Pancreas (tissue), 10 donors: Measurements from ENCODE around the gene DACH1. TPM values are rescaled to one million over a fixed set of nuclear protein-coding genes. Genes with fewer than 3 reads are reported as not detected.

Experiments
- ATAC-seq, 4 donors: fragments of 200-7000 bp; cut with Tn5 transposase; one replicate each; pipeline versions ENCODE4 v1.8.0 to v1.9.1; 2020; ENCODE audit warnings: mild to moderate bottlenecking in 4 of 4, moderate library complexity in 4 of 4
- DNase-seq, 6 donors: peaks; one replicate each; pipeline ENCODE4 v3.0.0-alpha.2; 2020
- FAIRE-seq: peaks from 2 replicates; lab custom pipeline; 2012; peaks lifted over from hg19 to GRCh38; lab: Jason Lieb, UNC
- H3K27ac ChIP-seq, 4 donors: fragments of 200-600 bp; sonication (generic); 1 replicate in 3 of 4; 2 replicates in 1 of 4; pipeline versions ENCODE4 v1.5.0 to v1.8.0; 2020
- H3K27me3 ChIP-seq, 4 donors: fragments of 200-600 bp; one replicate each; pipeline ENCODE4 v1.8.0; 2021
- H3K36me3 ChIP-seq, 3 donors: fragments of 200-600 bp; sonication (generic) in 1 of 3; one replicate each; pipeline versions ENCODE4 v1.5.0 to v1.8.0; 2020 to 2021
- H3K4me1 ChIP-seq, 3 donors: fragments of 200-600 bp; one replicate each; pipeline ENCODE4 v1.8.0; 2021
- H3K4me3 ChIP-seq, 4 donors: fragments of 200-600 bp; sonication (generic) in 2 of 4; one replicate each; pipeline versions ENCODE4 v1.5.0 to v1.8.0; 2020 to 2021
- H3K9me3 ChIP-seq, 4 donors: fragments of 200-600 bp; one replicate each; pipeline ENCODE4 v1.8.0; 2021
- WGBS, 2 donors: extraction: QIAGEN DNeasy Blood & Tissue Kit; methylation state at CpG; one replicate each; pipeline ENCODE4 v1.1.7; 2013; 5-methylcytosine and 5-hydroxymethylcytosine counted together
- intact Hi-C, 3 donors: fragments of 100-400 bp; cut with DNase I; formaldehyde crosslinking; loops; one replicate each; pipeline versions ENCODE4 v1.11.1 to v1.14.2; 2022
- polyA plus RNA-seq, 2 donors: library from polyadenylated mRNA; stranded (reverse); fragments of 200-250 nt; gene quantifications; one replicate each; pipeline ENCODE4 v1.2.3, GENCODE V29; 2013
- total RNA-seq, 6 donors: library from RNA; stranded (reverse); fragmentation: NEBNext Ultra II Directional in 4 of 6; extraction: Animal tissue kit (Norgen Biotek cat#: 25700) in 4 of 6; gene quantifications; one replicate each; pipeline versions ENCODE4 v1.2.1 to v1.2.4, GENCODE V29; 2021 to 2023
- TF ChIP-seq, protein P1 (sequence below), 4 donors: fragments of 200-600 bp; sonication (generic) in 3 of 4; IDR thresholded peaks; one replicate each; pipeline versions ENCODE4 v1.5.0 to v1.8.0; 2021; ENCODE audit warnings: antibody characterized with exemption in 4 of 4
- donor health status: healthy with polysubstance abuse.
- donor health status: DM: no; HTN: no; CAD: no; lungs with moderate emphysema.
- donor health status: DM: no; HTN: no; CAD: no.
- donor health status: control.
- donor health status: control.
- donor health status: Bipolar disorder and iron deficiency.
- donor health status: DM: yes; HTN: yes; CAD: no.
- donor health status: DM: no; HTN: no; CAD: no.
- donor health status: DM: no; HTN: no; CAD: no.
- donor health status: DM: yes; HTN: yes; CAD: no.

The DACH1 gene
- total and polyA plus RNA-seq, 8 donors = 0.73 to 5.5 (median 1.7) TPM

DNA sequence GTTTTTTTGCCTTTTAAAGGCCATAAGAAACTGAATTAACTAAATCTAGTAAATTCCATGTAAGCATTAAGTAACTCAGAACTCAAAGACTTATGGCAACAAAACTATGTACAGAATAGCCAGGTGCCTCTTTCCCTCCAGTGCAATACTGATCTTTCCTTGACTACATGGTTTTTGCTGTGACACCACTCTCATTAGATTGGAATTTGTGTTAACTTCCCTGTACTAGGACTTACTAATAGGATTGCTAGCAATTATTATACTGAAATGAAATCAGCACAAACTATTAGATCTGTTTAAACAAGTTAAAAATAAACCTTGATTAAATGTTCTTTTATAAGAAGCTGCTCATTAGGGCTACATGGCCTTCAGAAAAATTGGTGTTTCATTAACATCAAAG is 96.3 kb downstream of the DACH1 start:
- Histone ChIP-seq H3K4me3 (no peak overlapping the region), H3K9me3 (no peaks in the 10 kb centered on the region), H3K27ac (no peak overlapping the region), H3K4me1 (peaks cover 4 to 13% (median 5%) of the 10 kb centered on the region in 3 donors), H3K36me3 (no peaks in the 10 kb centered on the region), H3K27me3 (no peaks in the 10 kb centered on the region)
- intact Hi-C loops = no loop called here
- TF ChIP-seq, protein P1, sequence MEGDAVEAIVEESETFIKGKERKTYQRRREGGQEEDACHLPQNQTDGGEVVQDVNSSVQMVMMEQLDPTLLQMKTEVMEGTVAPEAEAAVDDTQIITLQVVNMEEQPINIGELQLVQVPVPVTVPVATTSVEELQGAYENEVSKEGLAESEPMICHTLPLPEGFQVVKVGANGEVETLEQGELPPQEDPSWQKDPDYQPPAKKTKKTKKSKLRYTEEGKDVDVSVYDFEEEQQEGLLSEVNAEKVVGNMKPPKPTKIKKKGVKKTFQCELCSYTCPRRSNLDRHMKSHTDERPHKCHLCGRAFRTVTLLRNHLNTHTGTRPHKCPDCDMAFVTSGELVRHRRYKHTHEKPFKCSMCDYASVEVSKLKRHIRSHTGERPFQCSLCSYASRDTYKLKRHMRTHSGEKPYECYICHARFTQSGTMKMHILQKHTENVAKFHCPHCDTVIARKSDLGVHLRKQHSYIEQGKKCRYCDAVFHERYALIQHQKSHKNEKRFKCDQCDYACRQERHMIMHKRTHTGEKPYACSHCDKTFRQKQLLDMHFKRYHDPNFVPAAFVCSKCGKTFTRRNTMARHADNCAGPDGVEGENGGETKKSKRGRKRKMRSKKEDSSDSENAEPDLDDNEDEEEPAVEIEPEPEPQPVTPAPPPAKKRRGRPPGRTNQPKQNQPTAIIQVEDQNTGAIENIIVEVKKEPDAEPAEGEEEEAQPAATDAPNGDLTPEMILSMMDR (IDR thresholded peaks at IDR 0.05) = no peak
- DNase-seq = no peak
- no peak for FAIRE-seq
- peak in 3 of 4 donors; percentile 67 to 76 (median 73) for ATAC-seq

DNA sequence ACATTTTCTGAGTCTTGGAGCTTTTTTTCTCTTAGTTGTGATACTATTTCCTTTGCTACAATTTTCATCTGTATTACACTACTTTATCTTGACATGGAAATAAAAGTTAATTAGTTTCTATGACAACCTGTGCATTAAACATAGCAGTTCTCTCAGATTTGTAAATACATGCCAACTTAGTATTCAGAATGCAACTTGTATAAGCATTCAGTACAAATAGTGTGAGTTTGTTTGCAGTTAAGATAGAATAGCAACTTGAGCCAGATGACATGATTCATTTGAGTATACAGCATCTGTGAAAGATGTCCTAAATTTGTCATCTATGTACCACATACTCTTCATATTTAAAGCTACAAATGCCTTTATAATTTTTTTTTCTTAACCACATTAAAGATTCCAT is 98.1 kb downstream of the DACH1 start:
- no peaks in the 10 kb centered on the region for H3K36me3 ChIP-seq
- FAIRE-seq = no peak
- no peak overlapping the region for H3K27ac ChIP-seq
- intact Hi-C loops = no loop called here
- TF ChIP-seq, protein P1 (IDR thresholded peaks at IDR 0.05) = no peak
- peaks cover 4 to 10% (median 5%) of the 10 kb centered on the region in 3 donors for H3K4me1 ChIP-seq
- no peak for DNase-seq
- no peak overlapping the region for H3K4me3 ChIP-seq
- no peak for ATAC-seq
- H3K27me3 ChIP-seq = no peaks in the 10 kb centered on the region
- H3K9me3 ChIP-seq = no peaks in the 10 kb centered on the region

- TF ChIP-seq, protein P1 (IDR thresholded peaks at IDR 0.05) = no peak
- H3K4me3 ChIP-seq = no peak overlapping the region
- H3K27ac ChIP-seq = peak overlapping the region in 2 of 4 donors; percentile 7 to 50
- no peaks in the 10 kb centered on the region for H3K4me1 ChIP-seq
- 46 to 61% methylated on average over 10 of the region's 10 CpGs for WGBS, 2 donors
- no peak for DNase-seq
- no peaks in the 10 kb centered on the region for H3K27me3 ChIP-seq
- no peaks in the 10 kb centered on the region for H3K9me3 ChIP-seq
- peak in 3 of 4 donors; percentile 61 to 66 (median 65) for ATAC-seq
- FAIRE-seq = no peak
- H3K36me3 ChIP-seq = no peaks in the 10 kb centered on the region
- intact Hi-C loops = no loop called here
Measured at GRCh38 chr13:71759651-71760511, 107.1 kb downstream of the DACH1 start.

GRCh38 chr13:71758828-71759227 is 108.2 kb downstream of the DACH1 start:
- no peaks in the 10 kb centered on the region for H3K36me3 ChIP-seq
- intact Hi-C loops = no loop called here
- TF ChIP-seq, protein P1 (IDR thresholded peaks at IDR 0.05) = no peak
- DNase-seq (no peak), FAIRE-seq (no peak), ATAC-seq (peak in 3 of 4 donors; percentile 76 to 83 (median 79))
- 14 to 22% methylated on average over 2 of the region's 2 CpGs for WGBS, 2 donors
- no peaks in the 10 kb centered on the region for H3K9me3 ChIP-seq
- peak overlapping the region in 2 of 4 donors; percentile 35 to 40 for H3K27ac ChIP-seq
- no peaks in the 10 kb centered on the region for H3K27me3 ChIP-seq
- no peak overlapping the region for H3K4me3 ChIP-seq
- no peaks in the 10 kb centered on the region for H3K4me1 ChIP-seq
